GM12801 (cell line): ENCODE results near the gene TFDP2.

ENCODE experiments used
- TF ChIP-seq, protein P1 (sequence below): IDR thresholded peaks from one replicate; pipeline ENCODE4 v1.5.1; 2011; ENCODE audit warnings: control low read depth; ENCODE audit not compliant: insufficient read length; ENCODE audit errors: extremely low read depth

The TFDP2 gene

DNA sequence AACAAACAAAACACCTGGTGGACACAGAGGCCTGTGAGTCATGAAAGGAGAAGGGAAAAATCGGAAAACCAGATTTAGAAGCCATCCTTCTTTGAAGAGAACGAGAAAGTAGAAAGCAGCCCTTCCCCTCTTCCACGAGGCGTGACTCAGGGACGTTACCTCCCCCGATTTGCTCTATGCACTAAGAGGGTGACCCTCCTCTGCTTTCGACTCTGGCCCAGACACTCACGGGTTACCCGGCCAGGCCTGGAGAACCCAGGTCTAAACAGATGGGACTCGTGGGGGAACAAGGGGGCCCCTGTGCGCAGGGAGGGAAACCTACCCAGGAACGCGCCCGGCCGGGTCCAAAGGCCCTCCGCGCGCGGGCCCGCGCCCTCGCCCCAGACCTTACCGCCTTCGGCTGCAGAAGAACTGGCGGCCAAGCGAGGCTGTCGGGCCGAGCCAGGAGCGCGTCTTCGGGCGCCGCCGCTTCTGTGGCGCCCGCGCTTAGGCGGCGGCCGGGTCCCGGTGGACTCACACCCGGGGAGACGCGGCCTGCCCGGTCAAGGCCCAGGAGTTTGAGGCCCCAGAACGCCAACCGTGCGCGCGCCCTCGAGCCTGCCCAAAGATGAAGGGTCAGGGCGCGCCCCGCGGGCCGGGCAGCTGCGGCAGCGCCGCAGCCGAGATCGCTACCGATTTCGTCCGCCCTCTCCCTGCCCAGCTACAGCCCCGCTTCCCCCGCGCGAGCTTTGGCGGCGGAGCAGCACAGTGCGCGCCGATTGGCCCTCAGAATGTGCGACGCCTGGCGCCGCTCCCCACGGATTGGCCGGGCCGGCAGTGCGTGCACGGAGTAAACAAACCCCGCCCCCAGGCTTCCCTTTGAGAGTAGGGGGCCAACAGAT, at the start of gene TFDP2:
TFDP2 (minus strand) TSS at position 753 of the 881 bp plus-strand sequence. CDS start 47,795 bp downstream, outside the sequence.
- TF ChIP-seq, protein P1, sequence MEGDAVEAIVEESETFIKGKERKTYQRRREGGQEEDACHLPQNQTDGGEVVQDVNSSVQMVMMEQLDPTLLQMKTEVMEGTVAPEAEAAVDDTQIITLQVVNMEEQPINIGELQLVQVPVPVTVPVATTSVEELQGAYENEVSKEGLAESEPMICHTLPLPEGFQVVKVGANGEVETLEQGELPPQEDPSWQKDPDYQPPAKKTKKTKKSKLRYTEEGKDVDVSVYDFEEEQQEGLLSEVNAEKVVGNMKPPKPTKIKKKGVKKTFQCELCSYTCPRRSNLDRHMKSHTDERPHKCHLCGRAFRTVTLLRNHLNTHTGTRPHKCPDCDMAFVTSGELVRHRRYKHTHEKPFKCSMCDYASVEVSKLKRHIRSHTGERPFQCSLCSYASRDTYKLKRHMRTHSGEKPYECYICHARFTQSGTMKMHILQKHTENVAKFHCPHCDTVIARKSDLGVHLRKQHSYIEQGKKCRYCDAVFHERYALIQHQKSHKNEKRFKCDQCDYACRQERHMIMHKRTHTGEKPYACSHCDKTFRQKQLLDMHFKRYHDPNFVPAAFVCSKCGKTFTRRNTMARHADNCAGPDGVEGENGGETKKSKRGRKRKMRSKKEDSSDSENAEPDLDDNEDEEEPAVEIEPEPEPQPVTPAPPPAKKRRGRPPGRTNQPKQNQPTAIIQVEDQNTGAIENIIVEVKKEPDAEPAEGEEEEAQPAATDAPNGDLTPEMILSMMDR = no peak

DNA sequence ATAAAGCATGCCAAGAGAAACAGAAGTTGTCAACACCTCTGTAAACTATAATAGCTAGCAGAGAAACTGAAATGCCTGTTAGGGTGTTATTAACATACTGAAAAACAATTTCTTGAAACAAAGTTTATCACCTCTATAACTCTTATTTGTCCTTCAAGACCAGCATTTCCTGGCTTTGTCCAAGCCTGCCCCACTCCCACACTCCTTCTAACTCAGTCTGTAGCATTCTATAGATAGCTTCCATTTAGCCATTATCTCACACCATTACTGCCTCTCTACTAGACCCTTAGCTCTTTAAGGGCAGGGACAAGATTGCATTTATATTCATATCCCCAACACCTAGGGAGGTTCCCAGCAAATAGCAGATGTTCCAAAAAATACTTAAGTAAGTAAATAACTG, 39.5 kb upstream of the TFDP2 start:
- TF ChIP-seq, protein P1 = no peak

DNA sequence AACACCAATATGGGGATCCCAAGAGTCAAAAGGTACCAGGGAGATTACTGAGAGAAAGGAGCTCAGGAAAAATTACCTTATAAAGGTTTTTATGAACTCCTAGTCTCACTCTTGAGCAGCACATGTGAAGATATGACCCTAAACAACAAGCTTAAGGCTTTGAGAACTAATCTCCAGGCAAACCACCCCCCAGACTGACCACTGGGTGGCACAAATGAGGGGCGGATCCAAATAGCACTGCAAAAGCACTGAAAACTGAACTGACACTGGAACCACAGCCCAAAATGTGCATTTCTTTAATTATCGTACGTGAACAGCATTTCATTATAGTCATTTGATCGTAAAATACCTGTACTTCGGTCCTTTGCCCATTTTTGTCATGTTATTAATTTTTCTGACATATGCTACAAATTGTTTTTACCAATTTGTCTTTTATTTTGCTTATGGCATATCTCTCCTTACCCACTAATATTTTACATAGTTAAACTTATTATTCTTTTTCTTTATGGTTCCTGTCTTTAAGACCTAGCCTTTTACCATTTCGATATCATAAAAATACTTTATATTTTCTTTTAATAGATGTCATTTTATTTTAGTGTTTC, 31.5 kb upstream of the TFDP2 start:
- TF ChIP-seq, protein P1 = no peak

GRCh38 chr3:142175478-142175877, 26.1 kb upstream of the TFDP2 start:
- TF ChIP-seq, protein P1 = no peak

GRCh38 chr3:142174559-142174958, 25.2 kb upstream of the TFDP2 start:
- TF ChIP-seq, protein P1 = no peak

DNA sequence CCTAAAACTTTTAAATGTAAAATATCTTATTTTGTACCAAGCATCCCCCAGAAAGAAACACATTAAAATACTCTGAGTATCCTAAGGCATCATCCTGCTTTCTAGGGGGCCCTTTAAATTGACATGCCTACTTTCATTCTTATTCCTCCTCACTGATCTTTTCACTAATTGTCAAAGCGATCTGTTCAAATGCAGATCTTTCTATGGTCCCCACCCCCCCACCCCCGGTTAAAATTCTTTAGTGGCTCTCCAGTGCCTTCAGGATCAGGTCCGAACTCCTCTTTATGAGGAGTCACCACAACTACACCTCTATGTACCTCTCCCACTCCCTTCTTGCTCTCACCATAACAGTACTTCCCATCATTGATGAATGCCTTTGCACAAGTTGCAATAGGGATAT, 19.2 kb upstream of the TFDP2 start:
- TF ChIP-seq, protein P1 = no peak

- TF ChIP-seq, protein P1 = no peak
Observed at GRCh38 chr3:142165194-142165593, 15.8 kb upstream of the TFDP2 start.
